ENCODE results near the gene BARHL2. TPM values are rescaled to one million over a fixed set of nuclear protein-coding genes. Genes with fewer than 3 reads are reported as not detected.
A peak's percentile ranks its signal among the peaks of the same experiment; 100 is the strongest.

Gene BARHL2
- total and polyA plus RNA-seq, 10 of the 15 experiments (the other 5 are each of a cell fraction or from before 2014, with no cell fraction given) = not detected

GRCh38 chr1:90722874-90723589, 5.9 kb upstream of the BARHL2 start:
- no peaks in the 10 kb centered on the region for H3K36me3 ChIP-seq (ENCODE audit: control insufficient read depth in 2 of 2, insufficient read depth in 2 of 2, low read length in 1 of 2)
- TF ChIP-seq PKNOX1 (IDR thresholded peaks at IDR 0.05) (peak; percentile 39; the same call in 1 of the 2 replicates), ATF2 (IDR thresholded peaks at IDR 0.05; ENCODE audit: low read length) (no peak), MTA2 (IDR thresholded peaks at IDR 0.05; ENCODE audit: low read depth) (0 out of 2 replicates have a peak, but pooled peaks have one; percentile 43)
- peak overlapping the region; percentile 21; the same call in 1 of the 2 replicates for H3K4me3 ChIP-seq
- in situ Hi-C loops (cut with MboI) = loop anchor here (5.0 kb wide), 2 partner anchors 234 to 439 kb away; no protein-coding TSS in a partner anchor
- no peak for FAIRE-seq
- intact Hi-C loops (cut with micrococcal nuclease; ENCODE audit: unreplicated experiment) = loop anchor here (5.0 to 10.0 kb wide), 2 partner anchors 248 to 611 kb away; no protein-coding TSS in a partner anchor
- H2AFZ ChIP-seq (ENCODE audit: control insufficient read depth, low read depth, low read length) = no peak overlapping the region; the same call in 1 of the 2 replicates
- BruUV-seq (replicated peaks) = no TSS peak
- H3K4me2 ChIP-seq (ENCODE audit: control insufficient read depth, insufficient read depth) = peak overlapping the region; percentile 65
- no peak overlapping the region for H3K9ac ChIP-seq (ENCODE audit: control insufficient read depth, insufficient read depth, low read length)
- WGBS (ENCODE audit: insufficient coverage, insufficient replicate concordance, low lambda C conversion rate, missing lambda C conversion rate) = 31% methylated on average over 12 of the region's 12 CpGs
- H3K79me2 ChIP-seq (ENCODE audit: control insufficient read depth, insufficient read depth, low read length) = no peaks in the 10 kb centered on the region
- H3K27ac ChIP-seq (ENCODE audit: control insufficient read depth, insufficient read depth) = no peak overlapping the region
- ChIA-PET SMC1A (ENCODE audit: uncharacterized antibody, unreplicated experiment) (interaction anchor here (0.8 to 3.5 kb wide), 10 partner anchors 8 to 608 kb away, joined by 3 to 47 read pairs (median 6); no protein-coding TSS in a partner anchor), CTCF (interaction anchor here (0.7 to 4.3 kb wide), 19 partner anchors 10 to 678 kb away, joined by 3 to 61 read pairs (median 6); no protein-coding TSS in a partner anchor), RAD21 (ENCODE audit: unreplicated experiment) (interaction anchor here (0.9 to 3.1 kb wide), 8 partner anchors 109 to 444 kb away, joined by 3 to 29 read pairs (median 9); no protein-coding TSS in a partner anchor), POLR2A (interaction anchor here (0.6 kb wide), 1 partner anchor 116 kb away, joined by 3 read pairs; no protein-coding TSS in a partner anchor)
- no peaks in the 10 kb centered on the region for H4K20me1 ChIP-seq (ENCODE audit: control insufficient read depth, insufficient read depth)
- no peak for DNase-seq (ENCODE audit: low read depth, low spot score)
- no peaks in the 10 kb centered on the region for H3K4me1 ChIP-seq (ENCODE audit: control insufficient read depth, insufficient read depth, low read length)
- H3K9me3 ChIP-seq (replicated peaks; ENCODE audit: control insufficient read depth, insufficient read depth, low read length) = peaks cover 3% of the 10 kb centered on the region; the same call in 2 of the 3 replicates
- H3K27me3 ChIP-seq (replicated peaks in 1 of 2; ENCODE audit: control insufficient read depth in 2 of 2, insufficient read depth in 2 of 2, low read length in 1 of 2) = peaks cover 11 to 31% of the 10 kb centered on the region in 2 experiments
- ATAC-seq = peak; percentile 43
